Measurements from ENCODE around the gene GNG11. TPM values are rescaled to one million over a fixed set of nuclear protein-coding genes. Genes with fewer than 3 reads are reported as not detected.

GNG11 gene
- total and polyA plus RNA-seq, 8 donors, result 15.6 to 54.5 (median 46.5) TPM

GRCh38 chr7:93890041-93890463, 31.5 kb upstream of the GNG11 start:
- DNase-seq, result peak in 2 of 4 donors; percentile 49 to 71

GRCh38 chr7:93890464-93891068, 31.0 kb upstream of the GNG11 start, which contains the start of gene TFPI2:
Gene TFPI2, minus strand, starts transcription at chr7:93890753. Its CDS starts 75 bp downstream, at chr7:93890678.
- Histone ChIP-seq H3K27ac (no peak within 1 kb of the TSS), H3K27me3 (peaks cover 8 to 43% of the 10 kb centered on the region in 2 donors), H3K4me1 (peaks cover 0 to 2% of the 10 kb centered on the region in 2 donors), H3K9me3 (no peaks in the 10 kb centered on the region), H3K36me3 (no peaks in the 10 kb centered on the region), H3K4me3 (peak within 1 kb of the TSS; percentile 38 to 46)
- TF ChIP-seq, protein P1, sequence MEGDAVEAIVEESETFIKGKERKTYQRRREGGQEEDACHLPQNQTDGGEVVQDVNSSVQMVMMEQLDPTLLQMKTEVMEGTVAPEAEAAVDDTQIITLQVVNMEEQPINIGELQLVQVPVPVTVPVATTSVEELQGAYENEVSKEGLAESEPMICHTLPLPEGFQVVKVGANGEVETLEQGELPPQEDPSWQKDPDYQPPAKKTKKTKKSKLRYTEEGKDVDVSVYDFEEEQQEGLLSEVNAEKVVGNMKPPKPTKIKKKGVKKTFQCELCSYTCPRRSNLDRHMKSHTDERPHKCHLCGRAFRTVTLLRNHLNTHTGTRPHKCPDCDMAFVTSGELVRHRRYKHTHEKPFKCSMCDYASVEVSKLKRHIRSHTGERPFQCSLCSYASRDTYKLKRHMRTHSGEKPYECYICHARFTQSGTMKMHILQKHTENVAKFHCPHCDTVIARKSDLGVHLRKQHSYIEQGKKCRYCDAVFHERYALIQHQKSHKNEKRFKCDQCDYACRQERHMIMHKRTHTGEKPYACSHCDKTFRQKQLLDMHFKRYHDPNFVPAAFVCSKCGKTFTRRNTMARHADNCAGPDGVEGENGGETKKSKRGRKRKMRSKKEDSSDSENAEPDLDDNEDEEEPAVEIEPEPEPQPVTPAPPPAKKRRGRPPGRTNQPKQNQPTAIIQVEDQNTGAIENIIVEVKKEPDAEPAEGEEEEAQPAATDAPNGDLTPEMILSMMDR (IDR thresholded peaks at IDR 0.05), result no peak
- ATAC-seq, result peak; percentile 81
- DNase-seq, result peak in 2 of 4 donors; percentile 39 to 81
- intact Hi-C loops (cut with DNase I), result no loop called here

More at GRCh38 chr7:93890041-93890463, 31.5 kb upstream of the GNG11 start:
- TF ChIP-seq, protein P1 (IDR thresholded peaks at IDR 0.05), result no peak
- Histone ChIP-seq H3K4me3 (peak overlapping the region; percentile 38 to 46), H3K27ac (no peak overlapping the region), H3K9me3 (no peaks in the 10 kb centered on the region), H3K36me3 (no peaks in the 10 kb centered on the region), H3K27me3 (peaks cover 8 to 43% of the 10 kb centered on the region in 2 donors), H3K4me1 (peaks cover 0 to 2% of the 10 kb centered on the region in 2 donors)
- peak; percentile 79 for ATAC-seq
- intact Hi-C loops (cut with DNase I), result no loop called here

DNA sequence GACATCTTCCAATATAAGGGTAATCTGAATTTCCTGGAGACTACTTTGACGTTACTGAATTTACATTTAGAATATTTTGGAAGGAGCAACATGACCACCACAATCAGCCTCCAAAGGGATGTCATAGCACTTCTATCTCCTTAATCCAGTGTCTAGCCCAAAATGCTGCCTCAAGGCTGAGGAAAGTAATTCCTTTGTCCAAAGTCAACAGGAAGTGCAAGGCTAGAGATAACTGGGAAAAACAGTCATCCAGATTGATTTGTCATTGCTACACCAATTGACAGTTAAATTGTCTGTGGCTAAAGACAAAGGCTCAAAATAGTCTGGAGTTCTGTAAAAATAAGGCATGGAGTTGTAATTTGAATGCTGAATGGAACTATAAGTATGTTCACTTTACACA, 27.1 kb upstream of the GNG11 start:
- peaks cover 8 to 34% of the 10 kb centered on the region in 2 donors for H3K27me3 ChIP-seq
- intact Hi-C loops (cut with DNase I), result no loop called here
- H3K4me3 ChIP-seq, result no peak overlapping the region

DNA sequence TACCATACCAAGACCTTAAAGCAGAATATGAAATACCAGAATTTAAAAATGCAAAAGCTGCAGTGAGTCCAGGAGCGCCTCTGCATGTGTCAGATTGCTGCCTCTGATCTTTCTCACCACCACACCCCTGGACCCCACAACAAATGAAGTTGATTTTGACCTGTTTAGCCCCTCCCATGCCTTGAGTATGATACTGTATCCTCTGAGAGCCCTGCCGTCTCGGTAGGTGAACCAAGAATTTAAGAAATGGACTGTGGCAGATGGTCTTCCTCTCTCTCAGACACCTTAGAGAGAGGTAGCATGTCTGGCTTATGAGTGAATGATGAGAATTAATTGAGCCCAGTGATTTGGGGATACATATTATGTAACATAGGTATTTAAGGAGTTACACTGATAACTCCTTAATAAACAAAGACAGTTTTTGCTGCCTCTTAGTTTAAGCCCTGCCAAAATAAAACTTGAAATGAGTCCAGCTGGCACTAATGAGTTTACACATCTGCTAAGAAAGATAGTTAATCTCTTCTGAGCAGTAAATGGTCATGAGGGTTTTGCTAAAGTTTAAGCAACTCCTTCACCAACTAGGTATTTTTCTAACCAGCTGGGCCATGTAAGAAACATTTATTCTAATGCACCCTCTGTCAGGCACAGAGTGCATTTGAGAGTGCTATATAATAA, 26.4 kb upstream of the GNG11 start:
- intact Hi-C loops (cut with DNase I), result no loop called here
- ATAC-seq, result no peak
- Histone ChIP-seq H3K27ac (no peak overlapping the region), H3K4me3 (no peak overlapping the region), H3K9me3 (no peaks in the 10 kb centered on the region), H3K27me3 (peaks cover 7 to 27% of the 10 kb centered on the region in 2 donors), H3K4me1 (no peaks in the 10 kb centered on the region), H3K36me3 (no peaks in the 10 kb centered on the region)
- TF ChIP-seq, protein P1 (IDR thresholded peaks at IDR 0.05), result no peak
- peak in 2 of 4 donors; percentile 42 to 58 for DNase-seq

More for the DNA sequence above, 27.1 kb upstream of the GNG11 start:
- no peaks in the 10 kb centered on the region for H3K9me3 ChIP-seq
- DNase-seq (no peak), ATAC-seq (no peak)
- H3K4me1 ChIP-seq, result peaks cover 0 to 2% of the 10 kb centered on the region in 2 donors
- H3K36me3 ChIP-seq, result no peaks in the 10 kb centered on the region
- H3K27ac ChIP-seq, result no peak overlapping the region
- TF ChIP-seq, protein P1 (IDR thresholded peaks at IDR 0.05), result no peak

All from left lung (tissue), 10 donors.